ENCODE results near the gene YIPF6.
"Not testable (repeated sequence)": the region's sequence is repeated elsewhere in the genome, so short reads cannot be mapped to it uniquely, and the experiment has no call there.

Gene YIPF6

GRCh38 chrX:68506649-68507048 lies 7.8 kb downstream of the YIPF6 start:
- DNase-seq (ENCODE audit: low spot score) = no peak

GRCh38 chrX:68508799-68509198 lies 9.9 kb downstream of the YIPF6 start:
- no peak for DNase-seq (ENCODE audit: low spot score)

- DNase-seq (ENCODE audit: low spot score) = peak; percentile 48
Measured at GRCh38 chrX:68511255-68511654, 12.4 kb downstream of the YIPF6 start.

- DNase-seq (ENCODE audit: low spot score) = not testable (repeated sequence)
Measured at GRCh38 chrX:68524680-68525079, 25.8 kb downstream of the YIPF6 start.

GRCh38 chrX:68532831-68533533 lies 34.1 kb downstream of the YIPF6 start:
- DNase-seq (ENCODE audit: low spot score) = no peak

GRCh38 chrX:68533656-68534055 lies 34.8 kb downstream of the YIPF6 start:
- DNase-seq (ENCODE audit: low spot score) = no peak

GRCh38 chrX:68534691-68535090 lies 35.8 kb downstream of the YIPF6 start:
- DNase-seq (ENCODE audit: low spot score) = no peak

GRCh38 chrX:68536429-68536828 lies 37.6 kb downstream of the YIPF6 start:
- no peak for DNase-seq (ENCODE audit: low spot score)

GRCh38 chrX:68536884-68537283 lies 38.0 kb downstream of the YIPF6 start:
- no peak for DNase-seq (ENCODE audit: low spot score)

GRCh38 chrX:68550193-68550592 lies 51.3 kb downstream of the YIPF6 start:
- no peak for DNase-seq (ENCODE audit: low spot score)

GRCh38 chrX:68556036-68556435 lies 57.2 kb downstream of the YIPF6 start:
- DNase-seq (ENCODE audit: low spot score) = no peak

- DNase-seq (ENCODE audit: low spot score) = not testable (repeated sequence)
Measured at GRCh38 chrX:68557126-68557525, 58.3 kb downstream of the YIPF6 start.

GRCh38 chrX:68559905-68560304 lies 61.1 kb downstream of the YIPF6 start:
- not testable (repeated sequence) for DNase-seq (ENCODE audit: low spot score)

GRCh38 chrX:68568136-68568535 lies 69.3 kb downstream of the YIPF6 start:
- DNase-seq (ENCODE audit: low spot score) = no peak

GRCh38 chrX:68570598-68570997 lies 71.7 kb downstream of the YIPF6 start:
- no peak for DNase-seq (ENCODE audit: low spot score)

GRCh38 chrX:68571292-68571609 lies 72.4 kb downstream of the YIPF6 start:
- DNase-seq (ENCODE audit: low spot score) = no peak

- DNase-seq (ENCODE audit: low spot score) = no peak
Measured at GRCh38 chrX:68571610-68572311, 72.9 kb downstream of the YIPF6 start.

- no peak for DNase-seq (ENCODE audit: low spot score)
Measured at GRCh38 chrX:68574240-68574639, 75.4 kb downstream of the YIPF6 start.

- DNase-seq (ENCODE audit: low spot score) = no peak
Measured at GRCh38 chrX:68579810-68580209, 81.0 kb downstream of the YIPF6 start.

- no peak for DNase-seq (ENCODE audit: low spot score)
Measured at GRCh38 chrX:68584221-68584620, 85.4 kb downstream of the YIPF6 start.
